ENCODE data around the gene MRPL17. TPM values are rescaled to one million over a fixed set of nuclear protein-coding genes. Genes with fewer than 3 reads are reported as not detected.

The MRPL17 gene
- total RNA-seq, 4 donors from 2014 or later: 9.3 to 62.9 (median 14.2) TPM

DNA sequence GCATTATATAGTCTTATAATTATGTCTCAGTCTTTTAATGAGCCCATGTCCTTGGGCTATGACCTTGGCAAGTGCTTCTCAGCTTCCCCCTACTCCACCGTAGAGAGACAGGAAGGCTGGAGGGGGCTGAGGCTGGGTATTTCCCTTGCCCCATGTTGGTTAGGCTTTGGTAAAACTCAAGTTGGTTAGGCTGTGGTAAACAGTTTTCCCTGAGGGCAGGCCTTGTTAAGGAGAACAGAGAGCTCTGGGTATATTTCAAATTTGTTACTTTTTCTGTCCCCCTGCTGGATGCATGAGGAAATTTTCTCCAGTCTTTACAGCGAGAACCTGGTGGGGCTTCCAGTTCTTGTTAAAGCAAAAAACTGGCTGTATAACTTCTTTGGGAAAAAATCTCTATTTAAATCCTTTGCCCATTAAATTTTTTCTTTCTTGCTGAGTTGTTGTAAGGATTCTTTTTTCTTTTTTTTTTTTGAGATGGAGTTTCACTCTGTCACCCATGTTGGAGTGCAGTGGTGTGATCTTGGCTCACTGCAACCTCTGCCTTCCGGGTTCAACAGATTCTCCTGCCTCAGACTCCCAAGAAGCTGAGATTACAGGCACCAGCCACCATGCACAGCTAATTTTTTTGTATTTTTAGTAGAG lies 15.3 kb downstream of the MRPL17 start:
- no peaks in the 10 kb centered on the region for H3K36me3 ChIP-seq
- no peak overlapping the region for H3K4me3 ChIP-seq
- in situ Hi-C loops (cut with MboI; ENCODE audit: low pct_ligation_motif_present in 1 of 4, low pct_unique_long_range_greater_than_20kb in 1 of 4, low sequenced_read_pairs in 3 of 4): no loop called here
- TF ChIP-seq, protein P1, sequence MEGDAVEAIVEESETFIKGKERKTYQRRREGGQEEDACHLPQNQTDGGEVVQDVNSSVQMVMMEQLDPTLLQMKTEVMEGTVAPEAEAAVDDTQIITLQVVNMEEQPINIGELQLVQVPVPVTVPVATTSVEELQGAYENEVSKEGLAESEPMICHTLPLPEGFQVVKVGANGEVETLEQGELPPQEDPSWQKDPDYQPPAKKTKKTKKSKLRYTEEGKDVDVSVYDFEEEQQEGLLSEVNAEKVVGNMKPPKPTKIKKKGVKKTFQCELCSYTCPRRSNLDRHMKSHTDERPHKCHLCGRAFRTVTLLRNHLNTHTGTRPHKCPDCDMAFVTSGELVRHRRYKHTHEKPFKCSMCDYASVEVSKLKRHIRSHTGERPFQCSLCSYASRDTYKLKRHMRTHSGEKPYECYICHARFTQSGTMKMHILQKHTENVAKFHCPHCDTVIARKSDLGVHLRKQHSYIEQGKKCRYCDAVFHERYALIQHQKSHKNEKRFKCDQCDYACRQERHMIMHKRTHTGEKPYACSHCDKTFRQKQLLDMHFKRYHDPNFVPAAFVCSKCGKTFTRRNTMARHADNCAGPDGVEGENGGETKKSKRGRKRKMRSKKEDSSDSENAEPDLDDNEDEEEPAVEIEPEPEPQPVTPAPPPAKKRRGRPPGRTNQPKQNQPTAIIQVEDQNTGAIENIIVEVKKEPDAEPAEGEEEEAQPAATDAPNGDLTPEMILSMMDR (IDR thresholded peaks at IDR 0.05): peak; percentile 50 to 67 (median 60)
- TF ChIP-seq EP300 (IDR thresholded peaks at IDR 0.05; ENCODE audit: low read depth): no peak
- intact Hi-C loops (cut with DNase I; ENCODE audit: low total_unique reads): no loop called here
- no peaks in the 10 kb centered on the region for H3K9me3 ChIP-seq
- no peaks in the 10 kb centered on the region for H3K27me3 ChIP-seq
- DNase-seq: no peak
- H3K27ac ChIP-seq: no peak overlapping the region
- 68 to 70% methylated on average over 2 to 3 of the region's 3 CpGs for WGBS, 2 donors (ENCODE audit: low coverage in 1 of 2)
- peaks cover 0 to 4% (median 2%) of the 10 kb centered on the region in 4 donors for H3K4me1 ChIP-seq

GRCh38 chr11:6666302-6667183 lies 16.6 kb downstream of the MRPL17 start:
- in situ Hi-C loops (cut with MboI; ENCODE audit: low pct_ligation_motif_present in 1 of 4, low pct_unique_long_range_greater_than_20kb in 1 of 4, low sequenced_read_pairs in 3 of 4) (no loop called here), intact Hi-C loops (cut with DNase I; ENCODE audit: low total_unique reads) (no loop called here)
- Histone ChIP-seq H3K27ac (no peak overlapping the region), H3K36me3 (no peaks in the 10 kb centered on the region), H3K4me3 (no peak overlapping the region), H3K27me3 (no peaks in the 10 kb centered on the region), H3K9me3 (no peaks in the 10 kb centered on the region), H3K4me1 (peaks cover 0 to 4% (median 2%) of the 10 kb centered on the region in 4 donors)
- TF ChIP-seq POLR2AphosphoS5 (IDR thresholded peaks at IDR 0.05) (no peak), POLR2A (IDR thresholded peaks at IDR 0.05) (no peak), EP300 (IDR thresholded peaks at IDR 0.05; ENCODE audit: low read depth) (no peak)
- TF ChIP-seq, protein P1 (IDR thresholded peaks at IDR 0.05): no peak
- WGBS, 2 donors (ENCODE audit: low coverage in 1 of 2): 85 to 91% methylated on average over 4 of the region's 4 CpGs
- no peak for DNase-seq

DNA sequence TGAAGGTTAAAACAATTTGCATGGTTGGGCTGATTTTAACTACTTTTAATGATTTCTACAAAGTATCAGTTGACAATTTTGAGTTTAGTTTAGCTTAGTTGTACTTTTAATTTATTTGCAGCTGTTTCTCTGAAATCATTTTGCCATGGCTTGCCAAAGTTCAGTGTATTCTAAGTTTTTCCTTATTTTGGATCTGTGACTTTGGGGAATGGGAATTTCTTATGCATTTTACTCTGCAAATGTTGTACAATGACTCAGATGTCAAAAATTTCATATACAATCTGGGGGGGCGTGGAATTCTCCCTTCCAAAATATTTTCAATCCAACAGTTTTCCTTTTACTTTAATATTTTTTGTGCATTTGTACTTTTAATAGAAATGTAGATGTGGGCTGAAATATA lies 18.6 kb downstream of the MRPL17 start:
- H3K9me3 ChIP-seq: no peaks in the 10 kb centered on the region
- 0% methylated on average over 1 of the region's 1 CpG for WGBS, 2 donors (ENCODE audit: low coverage in 1 of 2)
- H3K27ac ChIP-seq: peak overlapping the region in 3 of 4 donors; percentile 6 to 67 (median 36)
- H3K4me3 ChIP-seq: no peak overlapping the region
- intact Hi-C loops (cut with DNase I; ENCODE audit: low total_unique reads): no loop called here
- DNase-seq: no peak
- no peaks in the 10 kb centered on the region for H3K27me3 ChIP-seq
- H3K36me3 ChIP-seq: no peaks in the 10 kb centered on the region
- peaks cover 0 to 4% (median 2%) of the 10 kb centered on the region in 4 donors for H3K4me1 ChIP-seq
- in situ Hi-C loops (cut with MboI; ENCODE audit: low pct_ligation_motif_present in 1 of 4, low pct_unique_long_range_greater_than_20kb in 1 of 4, low sequenced_read_pairs in 3 of 4): no loop called here
- TF ChIP-seq EP300 (IDR thresholded peaks at IDR 0.05; ENCODE audit: low read depth) (no peak), POLR2AphosphoS5 (IDR thresholded peaks at IDR 0.05) (no peak), POLR2A (IDR thresholded peaks at IDR 0.05) (no peak)
- TF ChIP-seq, protein P1 (IDR thresholded peaks at IDR 0.05): no peak

DNA sequence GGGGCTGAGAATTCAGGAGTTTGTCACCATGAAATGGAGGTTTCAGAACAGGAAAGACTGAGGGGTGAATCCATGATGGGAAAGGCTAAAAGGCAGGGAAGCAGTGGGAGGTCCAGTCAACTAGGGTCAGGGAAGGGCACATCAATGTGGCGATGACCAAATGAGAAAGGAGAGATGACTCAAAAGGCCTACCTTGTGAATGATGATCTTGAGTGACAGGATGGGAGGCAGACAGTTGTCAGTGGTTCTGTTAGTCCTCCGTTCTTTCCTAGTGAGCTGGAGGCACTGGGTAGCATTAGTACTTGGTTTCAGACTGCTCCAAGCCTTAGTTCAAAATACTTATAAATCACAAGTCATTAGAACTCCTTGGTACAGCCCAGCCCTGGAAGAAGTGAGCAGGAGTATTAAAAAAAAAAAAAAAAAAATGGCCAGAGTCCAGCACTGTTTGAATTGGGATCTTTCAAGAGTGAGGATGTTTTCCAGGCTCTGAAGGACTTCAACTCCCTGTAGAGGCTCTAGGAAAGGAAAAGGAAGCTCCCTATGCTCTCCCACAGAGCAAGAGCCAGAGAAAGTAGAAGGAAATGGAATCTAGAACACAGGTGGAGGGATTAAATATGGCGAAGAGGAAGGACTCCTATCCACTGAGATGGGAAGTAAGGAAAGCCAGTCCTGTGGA lies 19.2 kb downstream of the MRPL17 start:
- H3K4me3 ChIP-seq: no peak overlapping the region
- peaks cover 0 to 4% (median 2%) of the 10 kb centered on the region in 4 donors for H3K4me1 ChIP-seq
- intact Hi-C loops (cut with DNase I; ENCODE audit: low total_unique reads) (no loop called here), in situ Hi-C loops (cut with MboI; ENCODE audit: low pct_ligation_motif_present in 1 of 4, low pct_unique_long_range_greater_than_20kb in 1 of 4, low sequenced_read_pairs in 3 of 4) (no loop called here)
- H3K27me3 ChIP-seq: no peaks in the 10 kb centered on the region
- peak overlapping the region in 3 of 4 donors; percentile 36 to 76 (median 67) for H3K27ac ChIP-seq
- 59 to 76% methylated on average over 2 to 3 of the region's 3 CpGs for WGBS, 2 donors (ENCODE audit: low coverage in 1 of 2)
- no peak for TF ChIP-seq POLR2A (IDR thresholded peaks at IDR 0.05)
- TF ChIP-seq, protein P1 (IDR thresholded peaks at IDR 0.05): no peak
- TF ChIP-seq POLR2AphosphoS5 (IDR thresholded peaks at IDR 0.05): no peak
- TF ChIP-seq EP300 (IDR thresholded peaks at IDR 0.05; ENCODE audit: low read depth): no peak
- no peaks in the 10 kb centered on the region for H3K9me3 ChIP-seq
- no peaks in the 10 kb centered on the region for H3K36me3 ChIP-seq
- DNase-seq: no peak

Measured in transverse colon (tissue), 4 donors.